ENCODE data around the gene GABBR2. TPM values are rescaled to one million over a fixed set of nuclear protein-coding genes. Genes with fewer than 3 reads are reported as not detected.

The GABBR2 gene
- total and polyA plus RNA-seq, 2 of the 8 experiments (the other 6 are each of a cell fraction or from before 2014, with no cell fraction given), result 0.50 to 1.2 TPM

DNA sequence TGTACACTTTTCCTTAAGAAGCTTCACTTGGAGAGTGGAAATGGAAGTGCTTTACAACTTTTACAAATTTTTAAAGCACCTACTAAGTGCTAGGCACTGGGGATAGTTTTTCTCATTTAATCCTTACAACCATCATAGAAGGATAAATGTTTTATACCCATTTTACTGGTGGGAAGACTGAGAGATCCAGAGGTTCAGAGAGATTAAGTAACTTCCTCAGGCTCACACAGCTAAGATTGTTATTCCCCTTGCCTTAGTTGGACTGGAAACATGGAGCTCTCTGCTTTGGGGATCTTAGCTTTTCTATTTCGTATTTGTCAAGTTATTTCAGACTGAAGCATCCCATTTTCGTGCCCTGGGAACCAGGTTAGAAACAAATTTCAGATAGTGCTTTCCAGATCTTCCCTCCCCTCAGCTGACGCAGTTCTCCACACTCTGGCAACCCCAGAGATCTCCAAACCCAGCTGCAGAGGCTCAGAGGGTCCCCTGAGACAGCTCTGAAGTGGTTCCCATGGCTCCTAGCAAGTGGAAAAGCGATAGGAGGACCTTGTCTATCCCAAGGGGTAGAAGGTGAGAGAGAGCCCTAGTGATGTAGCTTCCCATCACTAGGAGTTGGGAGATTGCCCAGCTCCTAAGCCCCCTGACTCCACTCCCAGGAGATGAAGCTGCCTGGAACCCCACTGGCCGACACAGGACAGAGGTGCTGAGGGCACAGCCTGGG is 16.2 kb upstream of the GABBR2 start (continued):
- TF ChIP-seq, protein P1, sequence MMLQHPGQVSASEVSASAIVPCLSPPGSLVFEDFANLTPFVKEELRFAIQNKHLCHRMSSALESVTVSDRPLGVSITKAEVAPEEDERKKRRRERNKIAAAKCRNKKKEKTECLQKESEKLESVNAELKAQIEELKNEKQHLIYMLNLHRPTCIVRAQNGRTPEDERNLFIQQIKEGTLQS (IDR thresholded peaks at IDR 0.05; ENCODE audit: insufficient read depth, low read depth, low read length), result no peak
- TF ChIP-seq SP1 (IDR thresholded peaks at IDR 0.05; ENCODE audit: low read depth, low read length) (no peak), ASH2L (IDR thresholded peaks at IDR 0.05; ENCODE audit: low read length) (no peak), CEBPB (IDR thresholded peaks at IDR 0.05; ENCODE audit: low read depth, low read length) (no peak), GTF2F1 (IDR thresholded peaks at IDR 0.05; ENCODE audit: borderline replicate concordance, low read depth, low read length) (no peak)
- TF ChIP-seq, protein P2, sequence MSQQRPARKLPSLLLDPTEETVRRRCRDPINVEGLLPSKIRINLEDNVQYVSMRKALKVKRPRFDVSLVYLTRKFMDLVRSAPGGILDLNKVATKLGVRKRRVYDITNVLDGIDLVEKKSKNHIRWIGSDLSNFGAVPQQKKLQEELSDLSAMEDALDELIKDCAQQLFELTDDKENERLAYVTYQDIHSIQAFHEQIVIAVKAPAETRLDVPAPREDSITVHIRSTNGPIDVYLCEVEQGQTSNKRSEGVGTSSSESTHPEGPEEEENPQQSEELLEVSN (IDR thresholded peaks at IDR 0.05), result no peak

Data from H1 (cell line).